ENCODE data around the gene KRI1. TPM values are rescaled to one million over a fixed set of nuclear protein-coding genes. Genes with fewer than 3 reads are reported as not detected.

The KRI1 gene
- total and polyA plus RNA-seq, 2 of the 8 experiments (the other 6 are each of a cell fraction or from before 2014, with no cell fraction given): 14.2 to 45.2 TPM

GRCh38 chr19:10587022-10587838 lies 21.4 kb upstream of the KRI1 start, which contains the start of gene AP1M2 (continued):
- TF ChIP-seq USF2 (IDR thresholded peaks at IDR 0.05; ENCODE audit: low read length): no peak
- TF ChIP-seq POLR2AphosphoS5 (IDR thresholded peaks at IDR 0.05; ENCODE audit: low read depth, low read length): no peak
- peak; percentile 89 for TF ChIP-seq TCF12 (IDR thresholded peaks at IDR 0.05; ENCODE audit: low read depth, low read length)
- peak; percentile 35; the same call in 1 of the 2 replicates for TF ChIP-seq E2F6 (IDR thresholded peaks at IDR 0.05)
- TF ChIP-seq HDAC6 (IDR thresholded peaks at IDR 0.05; ENCODE audit: low read depth, low read length): no peak
- TF ChIP-seq CHD7 (IDR thresholded peaks at IDR 0.05; ENCODE audit: insufficient replicate concordance, low read length): no peak
- TF ChIP-seq MAFK (IDR thresholded peaks at IDR 0.05; ENCODE audit: low read depth, low read length): no peak
